Motor neuron (in vitro differentiated cells): ENCODE data around the gene MYO16. TPM values are rescaled to one million over a fixed set of nuclear protein-coding genes. Genes with fewer than 3 reads are reported as not detected.

Source experiments
- ATAC-seq, 8 experiments: fragments of 200-7000 bp; cut with Tn5 transposase; replicated peaks in 6 of 8; 2 replicates each; pipeline ENCODE4 v1.8.0; 2021; ENCODE audit warnings: mild to moderate bottlenecking in 8 of 8, moderate library complexity in 8 of 8
- H3K27ac ChIP-seq, 2 donors: fragments of 250-450 bp; sonication (Bioruptor Pico); 2 replicates each; pipeline ENCODE4 v1.9.0; 2021; ENCODE audit warnings: antibody characterized with exemption in 2 of 2, mild to moderate bottlenecking in 2 of 2, moderate library complexity in 1 of 2
- H3K4me1 ChIP-seq, 2 donors: fragments of 250-450 bp; sonication (Bioruptor Pico); replicated peaks in 1 of 2; 2 replicates each; pipeline ENCODE4 v1.6.1; 2021; ENCODE audit warnings: antibody characterized with exemption in 2 of 2, mild to moderate bottlenecking in 2 of 2, moderate library complexity in 1 of 2
- H3K4me3 ChIP-seq, 5 donors: fragments of 250-450 bp; sonication (Bioruptor Pico); 2 replicates each; pipeline ENCODE4 v1.9.0; 2021; ENCODE audit warnings: antibody characterized with exemption in 5 of 5, mild to moderate bottlenecking in 5 of 5, moderate library complexity in 4 of 5
- WGBS, 10 experiments: fragments of 450-650 bp; shearing (Covaris generic); methylation state at CpG; one replicate each; pipeline ENCODE4 v1.0.0; 2022; 5-methylcytosine and 5-hydroxymethylcytosine counted together
- in situ Hi-C, 9 experiments: fragments of 400-800 bp; cut with MboI; loops; one replicate each; pipeline ENCODE4 v1.15.0; 2021; ENCODE audit warnings: low sequenced_read_pairs in 9 of 9, low pct_unique_long_range_greater_than_20kb in 2 of 9; ENCODE audit not compliant: unreplicated experiment in 9 of 9
- total RNA-seq, 8 experiments: library from RNA; unstranded; fragments of 300-600 nt; gene quantifications; 2 replicates each; pipeline versions ENCODE4 v1.2.3 to v1.2.4, GENCODE V29; 2022

MYO16 gene
- total RNA-seq, 8 experiments from 2014 or later: 0.18 to 16.0 (median 6.2) TPM

GRCh38 chr13:108963276-108963810 is 333.9 kb downstream of the MYO16 start:
- Histone ChIP-seq H3K4me1 (no peaks in the 10 kb centered on the region), H3K27ac (no peak overlapping the region), H3K4me3 (no peak overlapping the region)
- WGBS, 10 experiments: 20 to 92% (median 80%) methylated on average over 1 to 3 of the region's 3 CpGs; no CpG with 5 or more reads in 1 of the 10 experiments
- in situ Hi-C loops: loop anchor here in 8 of 9 experiments (10.0 to 25.0 kb wide), 4 partner anchors 824 to 1174 kb away; partner anchors contain the start of gene IRS2 (in 4 of the 8)
- ATAC-seq: no peak

- H3K27ac ChIP-seq: no peak overlapping the region
- WGBS, 10 experiments: 0 to 97% (median 83%) methylated on average over 1 to 10 of the region's 10 CpGs
- no peaks in the 10 kb centered on the region for H3K4me1 ChIP-seq
- no peak overlapping the region for H3K4me3 ChIP-seq
- no peak for ATAC-seq
- in situ Hi-C loops: loop anchor here in 8 of 9 experiments (10.0 to 25.0 kb wide), 4 partner anchors 823 to 1173 kb away; partner anchors contain the start of gene IRS2 (in 4 of the 8)
These were observed 334.6 kb downstream of the MYO16 start for GRCh38 chr13:108963846-108964600.

GRCh38 chr13:108964606-108965005 is 335.2 kb downstream of the MYO16 start:
- Histone ChIP-seq H3K27ac (no peak overlapping the region), H3K4me1 (no peaks in the 10 kb centered on the region), H3K4me3 (no peak overlapping the region)
- no peak for ATAC-seq
- WGBS, 10 experiments: 67 to 100% (median 94%) methylated on average over 2 to 7 of the region's 7 CpGs; no CpG with 5 or more reads in 3 of the 10 experiments
- in situ Hi-C loops: loop anchor here in 8 of 9 experiments (10.0 to 25.0 kb wide), 4 partner anchors 823 to 1173 kb away; partner anchors contain the start of gene IRS2 (in 4 of the 8)

GRCh38 chr13:108967371-108967770 is 338.0 kb downstream of the MYO16 start:
- Histone ChIP-seq H3K4me1 (no peaks in the 10 kb centered on the region), H3K4me3 (no peak overlapping the region), H3K27ac (no peak overlapping the region)
- no peak for ATAC-seq
- WGBS, 10 experiments: 60 to 100% (median 85%) methylated on average over 1 to 6 of the region's 6 CpGs
- in situ Hi-C loops: loop anchor here in 8 of 9 experiments (10.0 to 25.0 kb wide), 4 partner anchors 820 to 1170 kb away; partner anchors contain the start of gene IRS2 (in 4 of the 8)

GRCh38 chr13:108968566-108968965 is 339.2 kb downstream of the MYO16 start:
- Histone ChIP-seq H3K4me3 (no peak overlapping the region), H3K4me1 (no peaks in the 10 kb centered on the region), H3K27ac (no peak overlapping the region)
- in situ Hi-C loops: loop anchor here in 8 of 9 experiments (10.0 to 25.0 kb wide), 4 partner anchors 819 to 1169 kb away; partner anchors contain the start of gene IRS2 (in 4 of the 8)
- 58 to 100% (median 99%) methylated on average over 1 to 5 of the region's 7 CpGs; no CpG with 5 or more reads in 2 of the 10 experiments for WGBS, 10 experiments
- no peak for ATAC-seq

GRCh38 chr13:108974686-108975085 is 345.3 kb downstream of the MYO16 start:
- no peak for ATAC-seq
- in situ Hi-C loops: loop anchor here in 8 of 9 experiments (25.0 kb wide), 3 partner anchors 813 to 1163 kb away; partner anchors contain the start of gene IRS2 (in 4 of the 8)
- H3K4me3 ChIP-seq: no peak overlapping the region
- H3K27ac ChIP-seq: no peak overlapping the region
- H3K4me1 ChIP-seq: no peaks in the 10 kb centered on the region

- 0 to 56% (median 20%) methylated on average over 1 to 5 of the region's 5 CpGs; no CpG with 5 or more reads in 1 of the 10 experiments for WGBS, 10 experiments
- in situ Hi-C loops: no loop called here
- Histone ChIP-seq H3K4me1 (peaks cover 0 to 12% of the 10 kb centered on the region in 2 donors), H3K4me3 (no peak overlapping the region), H3K27ac (no peak overlapping the region)
- peak in 4 of 8 experiments; percentile 37 to 64 (median 42) for ATAC-seq
These were observed 350.8 kb downstream of the MYO16 start for GRCh38 chr13:108980237-108980636.

GRCh38 chr13:108981407-108981806 is 352.0 kb downstream of the MYO16 start:
- H3K4me1 ChIP-seq: peaks cover 0 to 12% of the 10 kb centered on the region in 2 donors
- H3K27ac ChIP-seq: no peak overlapping the region
- in situ Hi-C loops: no loop called here
- ATAC-seq: peak in 3 of 8 experiments; percentile 33 to 77 (median 74)
- WGBS, 10 experiments: 20 to 92% (median 81%) methylated on average over 1 to 7 of the region's 7 CpGs; no CpG with 5 or more reads in 1 of the 10 experiments
- no peak overlapping the region for H3K4me3 ChIP-seq

- H3K4me1 ChIP-seq: peaks cover 14 to 28% of the 10 kb centered on the region in 2 donors
- H3K4me3 ChIP-seq: no peak overlapping the region
- ATAC-seq: no peak
- H3K27ac ChIP-seq: no peak overlapping the region
- WGBS, 10 experiments: 36 to 94% (median 80%) methylated on average over 1 to 6 of the region's 6 CpGs
- in situ Hi-C loops: no loop called here
These were observed 353.9 kb downstream of the MYO16 start for GRCh38 chr13:108983273-108983672.

GRCh38 chr13:108984251-108984920 is 355.0 kb downstream of the MYO16 start:
- in situ Hi-C loops: no loop called here
- no peak overlapping the region for H3K4me3 ChIP-seq
- no peak for ATAC-seq
- 26 to 100% (median 89%) methylated on average over 2 to 6 of the region's 7 CpGs; no CpG with 5 or more reads in 2 of the 10 experiments for WGBS, 10 experiments
- no peak overlapping the region for H3K27ac ChIP-seq
- peaks cover 19 to 34% of the 10 kb centered on the region in 2 donors for H3K4me1 ChIP-seq

GRCh38 chr13:108985166-108985565 is 355.8 kb downstream of the MYO16 start:
- ATAC-seq: no peak
- Histone ChIP-seq H3K4me3 (no peak overlapping the region), H3K27ac (no peak overlapping the region), H3K4me1 (peaks cover 19 to 30% of the 10 kb centered on the region in 2 donors)
- in situ Hi-C loops: no loop called here
- WGBS, 10 experiments: 22 to 100% (median 91%) methylated on average over 1 to 10 of the region's 10 CpGs

- in situ Hi-C loops: no loop called here
- WGBS, 10 experiments: 6 to 70% (median 19%) methylated on average over 1 to 4 of the region's 4 CpGs; no CpG with 5 or more reads in 4 of the 10 experiments
- ATAC-seq: peak in 6 of 8 experiments; percentile 27 to 76 (median 58)
- Histone ChIP-seq H3K27ac (no peak overlapping the region), H3K4me3 (no peak overlapping the region), H3K4me1 (peaks cover 19 to 22% of the 10 kb centered on the region in 2 donors)
These were observed 358.1 kb downstream of the MYO16 start for GRCh38 chr13:108987517-108987916.
